Neural progenitor cell (in vitro differentiated cells): Measurements from ENCODE around the gene SFXN5. TPM values are rescaled to one million over a fixed set of nuclear protein-coding genes. Genes with fewer than 3 reads are reported as not detected.

ENCODE experiments used
- DNase-seq: peaks from one replicate; pipeline ENCODE4 v3.0.0-alpha.2; 2016; ENCODE audit warnings: low spot score
- H2AFZ ChIP-seq: fragments of 200-600 bp; sonication (generic); replicated peaks from 2 replicates; pipeline ENCODE4 v1.6.1; 2016; ENCODE audit warnings: antibody characterized with exemption
- H3F3A ChIP-seq: fragments of 200-600 bp; sonication (generic); 2 replicates; pipeline ENCODE4 v1.6.1; 2016; ENCODE audit warnings: antibody characterized with exemption, low read depth
- H3K27ac ChIP-seq: fragments of 200-600 bp; sonication (generic); 2 replicates; pipeline ENCODE4 v1.5.1; 2016; ENCODE audit warnings: mild to moderate bottlenecking
- H3K27me3 ChIP-seq: fragments of 200-600 bp; sonication (generic); 2 replicates; pipeline ENCODE4 v1.6.1; 2016; ENCODE audit warnings: mild to moderate bottlenecking, moderate library complexity
- H3K36me3 ChIP-seq: fragments of 200-600 bp; sonication (generic); 2 replicates; pipeline ENCODE4 v1.5.1; 2016
- H3K4me1 ChIP-seq: fragments of 200-600 bp; sonication (generic); 2 replicates; pipeline ENCODE4 v1.6.1; 2016; ENCODE audit warnings: mixed run types
- H3K4me2 ChIP-seq: fragments of 200-600 bp; sonication (generic); 2 replicates; pipeline ENCODE4 v1.6.1; 2016
- H3K4me3 ChIP-seq: fragments of 200-600 bp; sonication (generic); 2 replicates; pipeline ENCODE4 v1.5.1; 2016
- H3K79me2 ChIP-seq: fragments of 200-600 bp; sonication (generic); 2 replicates; pipeline ENCODE4 v1.6.1; 2016; ENCODE audit warnings: low read depth
- H3K9ac ChIP-seq: fragments of 200-600 bp; sonication (generic); 2 replicates; pipeline ENCODE4 v1.6.1; 2016
- H3K9me3 ChIP-seq: fragments of 200-600 bp; sonication (generic); 2 replicates; pipeline ENCODE4 v1.5.1; 2016; ENCODE audit warnings: low read depth
- H4K20me1 ChIP-seq: fragments of 200-600 bp; sonication (generic); 2 replicates; pipeline ENCODE4 v1.6.1; 2016; ENCODE audit warnings: low read depth
- H3K27ac Mint-ChIP-seq: 3 replicates; pipeline ENCODE4 v1.8.0; 2021; ENCODE audit warnings: mixed read lengths
- H3K27me3 Mint-ChIP-seq: 2 replicates; pipeline ENCODE4 v1.8.0; 2022; ENCODE audit warnings: low read depth, mild to moderate bottlenecking, inconsistent platforms, moderate library complexity, mixed read lengths; ENCODE audit not compliant: insufficient read depth
- H3K36me3 Mint-ChIP-seq: 3 replicates; pipeline ENCODE4 v1.8.0; 2021; ENCODE audit warnings: mixed read lengths
- H3K4me1 Mint-ChIP-seq: 3 replicates; pipeline ENCODE4 v1.8.0; 2021; ENCODE audit warnings: mixed read lengths
- H3K4me3 Mint-ChIP-seq: 3 replicates; pipeline ENCODE4 v1.8.0; 2021; ENCODE audit warnings: mild to moderate bottlenecking, moderate library complexity, mixed read lengths
- H3K9me3 Mint-ChIP-seq: 3 replicates; pipeline ENCODE4 v1.8.0; 2020; ENCODE audit warnings: mixed read lengths
- CTCF ChIP-seq: fragments of 200-600 bp; sonication (generic); IDR thresholded peaks from 2 replicates; pipeline ENCODE4 v1.5.1; 2017; ENCODE audit warnings: antibody characterized with exemption, mild to moderate bottlenecking
- EZH2 ChIP-seq: fragments of 200-600 bp; sonication (generic); IDR thresholded peaks from 2 replicates; pipeline ENCODE4 v1.6.1; 2017; ENCODE audit warnings: antibody characterized with exemption, mild to moderate bottlenecking, moderate library complexity
- EZH2phosphoT487 ChIP-seq: fragments of 200-600 bp; sonication (generic); IDR thresholded peaks from 2 replicates; pipeline ENCODE4 v1.6.1; 2017; ENCODE audit warnings: antibody characterized with exemption
- total RNA-seq: library from RNA; depleted of rRNA; stranded (reverse); fragments of >200 nt; gene quantifications from 2 replicates; pipeline ENCODE4 v1.2.3, GENCODE V29; 2015; ENCODE audit warnings: low replicate concordance

The SFXN5 gene
- total RNA-seq, 1 donor from 2014 or later: 3.4 TPM

- Histone ChIP-seq H3K9me3 (no peaks in the 10 kb centered on the region), H3F3A (peaks cover 3% of the 10 kb centered on the region), H3K27ac (no peak overlapping the region), H3K9ac (no peak overlapping the region), H2AFZ (no peak overlapping the region), H3K4me1 (peaks cover 27% of the 10 kb centered on the region), H3K4me2 (no peak overlapping the region), H4K20me1 (no peaks in the 10 kb centered on the region), H3K27me3 (no peaks in the 10 kb centered on the region), H3K79me2 (no peaks in the 10 kb centered on the region), H3K4me3 (no peak overlapping the region), H3K36me3 (no peaks in the 10 kb centered on the region)
- Mint-ChIP-seq H3K27me3 (peaks cover 10% of the 10 kb centered on the region), H3K27ac (no peak overlapping the region), H3K36me3 (no peaks in the 10 kb centered on the region), H3K4me1 (peaks cover 8% of the 10 kb centered on the region), H3K4me3 (no peak overlapping the region), H3K9me3 (no peaks in the 10 kb centered on the region)
- DNase-seq: no peak
- TF ChIP-seq CTCF (no peak), EZH2phosphoT487 (no peak), EZH2 (no peak)
Observed at GRCh38 chr2:72949642-72950041, 121.9 kb downstream of the SFXN5 start.

GRCh38 chr2:72949045-72949444 lies 122.5 kb downstream of the SFXN5 start:
- Mint-ChIP-seq H3K27me3 (peaks cover 10% of the 10 kb centered on the region), H3K9me3 (no peaks in the 10 kb centered on the region), H3K36me3 (no peaks in the 10 kb centered on the region), H3K27ac (no peak overlapping the region), H3K4me3 (no peak overlapping the region), H3K4me1 (peaks cover 8% of the 10 kb centered on the region)
- H3K27me3 ChIP-seq: no peaks in the 10 kb centered on the region
- no peaks in the 10 kb centered on the region for H4K20me1 ChIP-seq
- no peaks in the 10 kb centered on the region for H3F3A ChIP-seq
- H3K79me2 ChIP-seq: no peaks in the 10 kb centered on the region
- TF ChIP-seq EZH2: no peak
- no peak for TF ChIP-seq CTCF
- TF ChIP-seq EZH2phosphoT487: no peak
- no peak overlapping the region for H3K4me2 ChIP-seq
- no peak overlapping the region for H3K27ac ChIP-seq
- H3K36me3 ChIP-seq: no peaks in the 10 kb centered on the region
- no peak overlapping the region for H3K4me3 ChIP-seq
- no peaks in the 10 kb centered on the region for H3K9me3 ChIP-seq
- H3K9ac ChIP-seq: no peak overlapping the region
- DNase-seq: no peak
- no peak overlapping the region for H2AFZ ChIP-seq
- H3K4me1 ChIP-seq: peaks cover 21% of the 10 kb centered on the region

- Mint-ChIP-seq H3K4me1 (peaks cover 8% of the 10 kb centered on the region), H3K27ac (no peak overlapping the region), H3K4me3 (no peak overlapping the region), H3K36me3 (no peaks in the 10 kb centered on the region), H3K27me3 (peaks cover 4% of the 10 kb centered on the region), H3K9me3 (no peaks in the 10 kb centered on the region)
- Histone ChIP-seq H3K9me3 (no peaks in the 10 kb centered on the region), H3K4me2 (no peak overlapping the region), H2AFZ (no peak overlapping the region), H3K9ac (no peak overlapping the region), H4K20me1 (no peaks in the 10 kb centered on the region), H3K27ac (no peak overlapping the region), H3K79me2 (no peaks in the 10 kb centered on the region), H3K4me3 (no peak overlapping the region), H3F3A (no peaks in the 10 kb centered on the region), H3K36me3 (no peaks in the 10 kb centered on the region), H3K4me1 (peaks cover 15% of the 10 kb centered on the region), H3K27me3 (no peaks in the 10 kb centered on the region)
- no peak for DNase-seq
- TF ChIP-seq EZH2phosphoT487 (no peak), EZH2 (no peak), CTCF (no peak)
Observed at GRCh38 chr2:72947952-72948830, 123.3 kb downstream of the SFXN5 start.
